ENCODE data around the gene SUN3.

DNA sequence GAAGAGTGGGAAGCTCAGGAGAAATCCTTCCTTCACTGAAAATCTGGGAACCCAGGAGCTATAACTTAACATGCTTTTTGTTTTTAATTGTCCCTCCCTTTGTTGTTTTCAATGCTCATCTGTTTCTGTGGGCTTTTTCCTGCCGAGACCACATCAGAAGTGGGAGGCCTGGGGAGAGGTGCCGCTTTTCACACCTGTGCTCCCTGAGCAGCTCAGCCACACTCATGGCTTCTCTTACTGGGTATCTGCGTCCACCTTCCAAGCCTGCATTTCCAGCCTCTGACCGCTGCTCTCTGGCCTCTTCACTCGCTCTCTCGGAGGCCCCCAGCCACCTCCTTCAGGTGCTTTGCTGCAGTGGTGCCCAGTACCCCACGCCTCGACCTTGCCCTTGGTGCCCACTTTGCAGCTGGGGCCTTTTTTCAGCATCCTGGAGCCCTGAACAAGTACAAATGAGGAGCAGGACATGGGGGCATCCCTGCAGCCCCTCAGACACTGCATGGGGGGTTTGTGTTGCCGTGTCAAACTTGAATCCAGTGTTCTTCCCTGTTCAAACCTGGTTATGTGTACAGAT, 16.4 kb upstream of the SUN3 start:
- TF ChIP-seq, protein P1, sequence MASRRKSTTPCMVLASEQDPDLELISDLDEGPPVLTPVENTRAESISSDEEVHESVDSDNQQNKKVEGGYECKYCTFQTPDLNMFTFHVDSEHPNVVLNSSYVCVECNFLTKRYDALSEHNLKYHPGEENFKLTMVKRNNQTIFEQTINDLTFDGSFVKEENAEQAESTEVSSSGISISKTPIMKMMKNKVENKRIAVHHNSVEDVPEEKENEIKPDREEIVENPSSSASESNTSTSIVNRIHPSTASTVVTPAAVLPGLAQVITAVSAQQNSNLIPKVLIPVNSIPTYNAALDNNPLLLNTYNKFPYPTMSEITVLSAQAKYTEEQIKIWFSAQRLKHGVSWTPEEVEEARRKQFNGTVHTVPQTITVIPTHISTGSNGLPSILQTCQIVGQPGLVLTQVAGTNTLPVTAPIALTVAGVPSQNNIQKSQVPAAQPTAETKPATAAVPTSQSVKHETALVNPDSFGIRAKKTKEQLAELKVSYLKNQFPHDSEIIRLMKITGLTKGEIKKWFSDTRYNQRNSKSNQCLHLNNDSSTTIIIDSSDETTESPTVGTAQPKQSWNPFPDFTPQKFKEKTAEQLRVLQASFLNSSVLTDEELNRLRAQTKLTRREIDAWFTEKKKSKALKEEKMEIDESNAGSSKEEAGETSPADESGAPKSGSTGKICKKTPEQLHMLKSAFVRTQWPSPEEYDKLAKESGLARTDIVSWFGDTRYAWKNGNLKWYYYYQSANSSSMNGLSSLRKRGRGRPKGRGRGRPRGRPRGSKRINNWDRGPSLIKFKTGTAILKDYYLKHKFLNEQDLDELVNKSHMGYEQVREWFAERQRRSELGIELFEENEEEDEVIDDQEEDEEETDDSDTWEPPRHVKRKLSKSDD (CRISPR knock-in tag; IDR thresholded peaks at IDR 0.05; ENCODE audit: low read depth), result no peak
- no peak for TF ChIP-seq MIER3 (CRISPR knock-in tag; IDR thresholded peaks at IDR 0.05; ENCODE audit: borderline replicate concordance)
- TF ChIP-seq HNRNPK (IDR thresholded peaks at IDR 0.05; ENCODE audit: low read depth, low read length, poor library complexity, severe bottlenecking), result no peak
- TF ChIP-seq TBP (CRISPR knock-in tag; IDR thresholded peaks at IDR 0.05), result no peak
- no peak for TF ChIP-seq MYC (CRISPR knock-in tag; IDR thresholded peaks at IDR 0.05; ENCODE audit: borderline replicate concordance)
- TF ChIP-seq, protein P2, sequence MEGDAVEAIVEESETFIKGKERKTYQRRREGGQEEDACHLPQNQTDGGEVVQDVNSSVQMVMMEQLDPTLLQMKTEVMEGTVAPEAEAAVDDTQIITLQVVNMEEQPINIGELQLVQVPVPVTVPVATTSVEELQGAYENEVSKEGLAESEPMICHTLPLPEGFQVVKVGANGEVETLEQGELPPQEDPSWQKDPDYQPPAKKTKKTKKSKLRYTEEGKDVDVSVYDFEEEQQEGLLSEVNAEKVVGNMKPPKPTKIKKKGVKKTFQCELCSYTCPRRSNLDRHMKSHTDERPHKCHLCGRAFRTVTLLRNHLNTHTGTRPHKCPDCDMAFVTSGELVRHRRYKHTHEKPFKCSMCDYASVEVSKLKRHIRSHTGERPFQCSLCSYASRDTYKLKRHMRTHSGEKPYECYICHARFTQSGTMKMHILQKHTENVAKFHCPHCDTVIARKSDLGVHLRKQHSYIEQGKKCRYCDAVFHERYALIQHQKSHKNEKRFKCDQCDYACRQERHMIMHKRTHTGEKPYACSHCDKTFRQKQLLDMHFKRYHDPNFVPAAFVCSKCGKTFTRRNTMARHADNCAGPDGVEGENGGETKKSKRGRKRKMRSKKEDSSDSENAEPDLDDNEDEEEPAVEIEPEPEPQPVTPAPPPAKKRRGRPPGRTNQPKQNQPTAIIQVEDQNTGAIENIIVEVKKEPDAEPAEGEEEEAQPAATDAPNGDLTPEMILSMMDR (CRISPR knock-in tag; IDR thresholded peaks at IDR 0.05), result no peak
- TF ChIP-seq CENPT (CRISPR knock-in tag; IDR thresholded peaks at IDR 0.05; ENCODE audit: low read depth), result no peak
- TF ChIP-seq, protein P3, sequence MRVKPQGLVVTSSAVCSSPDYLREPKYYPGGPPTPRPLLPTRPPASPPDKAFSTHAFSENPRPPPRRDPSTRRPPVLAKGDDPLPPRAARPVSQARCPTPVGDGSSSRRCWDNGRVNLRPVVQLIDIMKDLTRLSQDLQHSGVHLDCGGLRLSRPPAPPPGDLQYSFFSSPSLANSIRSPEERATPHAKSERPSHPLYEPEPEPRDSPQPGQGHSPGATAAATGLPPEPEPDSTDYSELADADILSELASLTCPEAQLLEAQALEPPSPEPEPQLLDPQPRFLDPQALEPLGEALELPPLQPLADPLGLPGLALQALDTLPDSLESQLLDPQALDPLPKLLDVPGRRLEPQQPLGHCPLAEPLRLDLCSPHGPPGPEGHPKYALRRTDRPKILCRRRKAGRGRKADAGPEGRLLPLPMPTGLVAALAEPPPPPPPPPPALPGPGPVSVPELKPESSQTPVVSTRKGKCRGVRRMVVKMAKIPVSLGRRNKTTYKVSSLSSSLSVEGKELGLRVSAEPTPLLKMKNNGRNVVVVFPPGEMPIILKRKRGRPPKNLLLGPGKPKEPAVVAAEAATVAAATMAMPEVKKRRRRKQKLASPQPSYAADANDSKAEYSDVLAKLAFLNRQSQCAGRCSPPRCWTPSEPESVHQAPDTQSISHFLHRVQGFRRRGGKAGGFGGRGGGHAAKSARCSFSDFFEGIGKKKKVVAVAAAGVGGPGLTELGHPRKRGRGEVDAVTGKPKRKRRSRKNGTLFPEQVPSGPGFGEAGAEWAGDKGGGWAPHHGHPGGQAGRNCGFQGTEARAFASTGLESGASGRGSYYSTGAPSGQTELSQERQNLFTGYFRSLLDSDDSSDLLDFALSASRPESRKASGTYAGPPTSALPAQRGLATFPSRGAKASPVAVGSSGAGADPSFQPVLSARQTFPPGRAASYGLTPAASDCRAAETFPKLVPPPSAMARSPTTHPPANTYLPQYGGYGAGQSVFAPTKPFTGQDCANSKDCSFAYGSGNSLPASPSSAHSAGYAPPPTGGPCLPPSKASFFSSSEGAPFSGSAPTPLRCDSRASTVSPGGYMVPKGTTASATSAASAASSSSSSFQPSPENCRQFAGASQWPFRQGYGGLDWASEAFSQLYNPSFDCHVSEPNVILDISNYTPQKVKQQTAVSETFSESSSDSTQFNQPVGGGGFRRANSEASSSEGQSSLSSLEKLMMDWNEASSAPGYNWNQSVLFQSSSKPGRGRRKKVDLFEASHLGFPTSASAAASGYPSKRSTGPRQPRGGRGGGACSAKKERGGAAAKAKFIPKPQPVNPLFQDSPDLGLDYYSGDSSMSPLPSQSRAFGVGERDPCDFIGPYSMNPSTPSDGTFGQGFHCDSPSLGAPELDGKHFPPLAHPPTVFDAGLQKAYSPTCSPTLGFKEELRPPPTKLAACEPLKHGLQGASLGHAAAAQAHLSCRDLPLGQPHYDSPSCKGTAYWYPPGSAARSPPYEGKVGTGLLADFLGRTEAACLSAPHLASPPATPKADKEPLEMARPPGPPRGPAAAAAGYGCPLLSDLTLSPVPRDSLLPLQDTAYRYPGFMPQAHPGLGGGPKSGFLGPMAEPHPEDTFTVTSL (CRISPR knock-in tag; IDR thresholded peaks at IDR 0.05; ENCODE audit: borderline replicate concordance), result no peak

Data from HepG2 (cell line).